Effector memory CD8-positive, alpha-beta T cell (primary cell): ENCODE results near the gene PAX5.
"Not testable (repeated sequence)": the region's sequence is repeated elsewhere in the genome, so short reads cannot be mapped to it uniquely, and the experiment has no call there.

Experiments used
- ATAC-seq: fragments of 150-1000 bp; cut with Tn5 transposase; replicated peaks from 2 replicates; pipeline ENCODE4 v1.10.0; 2021; ENCODE audit warnings: mild to moderate bottlenecking, moderate library complexity
- DNase-seq, 3 experiments: peaks; one replicate each; pipeline ENCODE4 v3.0.0; 2021
- H3K27ac Mint-ChIP-seq, 2 donors: one replicate each; pipeline ENCODE4 v1.8.0; 2022; ENCODE audit warnings: mild to moderate bottlenecking in 2 of 2, mixed read lengths in 2 of 2, moderate library complexity in 2 of 2
- H3K27me3 Mint-ChIP-seq, 2 donors: one replicate each; pipeline ENCODE4 v1.8.0; 2022; ENCODE audit warnings: mixed read lengths in 2 of 2
- H3K36me3 Mint-ChIP-seq: one replicate; pipeline ENCODE4 v1.8.0; 2022; ENCODE audit warnings: mild to moderate bottlenecking, moderate library complexity, mixed read lengths; ENCODE audit not compliant: insufficient read depth
- H3K4me1 Mint-ChIP-seq, 2 donors: one replicate each; pipeline ENCODE4 v1.8.0; 2022; ENCODE audit warnings: low read depth in 2 of 2, mixed read lengths in 2 of 2
- H3K4me3 Mint-ChIP-seq, 2 donors: one replicate each; pipeline ENCODE4 v1.8.0; 2022; ENCODE audit warnings: mild to moderate bottlenecking in 2 of 2, mixed read lengths in 2 of 2, moderate library complexity in 2 of 2
- H3K9me3 Mint-ChIP-seq, 2 donors: one replicate each; pipeline ENCODE4 v1.8.0; 2022; ENCODE audit warnings: mixed read lengths in 2 of 2

PAX5 gene

GRCh38 chr9:36878986-36879982 is 154.8 kb downstream of the PAX5 start:
- H3K27ac Mint-ChIP-seq = no peak overlapping the region
- peaks cover 24 to 60% of the 10 kb centered on the region in 2 donors for H3K27me3 Mint-ChIP-seq
- no peak for ATAC-seq
- no peak for DNase-seq
- H3K36me3 Mint-ChIP-seq = no peaks in the 10 kb centered on the region
- H3K4me1 Mint-ChIP-seq = peaks cover 0 to 2% of the 10 kb centered on the region in 2 donors
- no peak overlapping the region for H3K4me3 Mint-ChIP-seq
- H3K9me3 Mint-ChIP-seq = no peaks in the 10 kb centered on the region

GRCh38 chr9:36877239-36877638 is 156.8 kb downstream of the PAX5 start:
- DNase-seq (no peak), ATAC-seq (no peak)
- Mint-ChIP-seq H3K36me3 (peaks cover 4% of the 10 kb centered on the region), H3K27me3 (peaks cover 17 to 53% of the 10 kb centered on the region in 2 donors), H3K9me3 (no peaks in the 10 kb centered on the region), H3K4me1 (peaks cover 0 to 5% of the 10 kb centered on the region in 2 donors), H3K4me3 (no peak overlapping the region), H3K27ac (no peak overlapping the region)

GRCh38 chr9:36876056-36876455 is 158.0 kb downstream of the PAX5 start:
- ATAC-seq (no peak), DNase-seq (no peak)
- H3K27ac Mint-ChIP-seq = peak overlapping the region in 1 of 2 donors; percentile 56
- no peaks in the 10 kb centered on the region for H3K9me3 Mint-ChIP-seq
- H3K4me1 Mint-ChIP-seq = peaks cover 0 to 5% of the 10 kb centered on the region in 2 donors
- peaks cover 4% of the 10 kb centered on the region for H3K36me3 Mint-ChIP-seq
- peaks cover 17 to 48% of the 10 kb centered on the region in 2 donors for H3K27me3 Mint-ChIP-seq
- H3K4me3 Mint-ChIP-seq = no peak overlapping the region

GRCh38 chr9:36874921-36875320 is 159.1 kb downstream of the PAX5 start:
- no peak for DNase-seq
- H3K4me3 Mint-ChIP-seq = no peak overlapping the region
- H3K4me1 Mint-ChIP-seq = peaks cover 0 to 5% of the 10 kb centered on the region in 2 donors
- H3K27ac Mint-ChIP-seq = no peak overlapping the region
- no peak for ATAC-seq
- no peaks in the 10 kb centered on the region for H3K9me3 Mint-ChIP-seq
- peaks cover 4% of the 10 kb centered on the region for H3K36me3 Mint-ChIP-seq
- H3K27me3 Mint-ChIP-seq = peaks cover 17 to 48% of the 10 kb centered on the region in 2 donors

GRCh38 chr9:36874261-36874660 is 159.8 kb downstream of the PAX5 start:
- no peak overlapping the region for H3K27ac Mint-ChIP-seq
- peaks cover 17 to 48% of the 10 kb centered on the region in 2 donors for H3K27me3 Mint-ChIP-seq
- no peaks in the 10 kb centered on the region for H3K9me3 Mint-ChIP-seq
- H3K4me1 Mint-ChIP-seq = peaks cover 0 to 5% of the 10 kb centered on the region in 2 donors
- ATAC-seq = no peak
- DNase-seq = no peak
- H3K4me3 Mint-ChIP-seq = no peak overlapping the region
- peaks cover 8% of the 10 kb centered on the region for H3K36me3 Mint-ChIP-seq

- Mint-ChIP-seq H3K27me3 (peaks cover 16 to 50% of the 10 kb centered on the region in 2 donors), H3K4me1 (peaks cover 0 to 5% of the 10 kb centered on the region in 2 donors), H3K9me3 (no peaks in the 10 kb centered on the region), H3K4me3 (no peak overlapping the region), H3K27ac (no peak overlapping the region), H3K36me3 (peaks cover 8% of the 10 kb centered on the region)
- peak; percentile 78 for ATAC-seq
- peak; percentile 60 to 63 (median 61) for DNase-seq
These were observed 160.7 kb downstream of the PAX5 start for GRCh38 chr9:36873247-36873875.

- H3K27ac Mint-ChIP-seq = no peak overlapping the region
- ATAC-seq = no peak
These were observed 161.4 kb downstream of the PAX5 start for GRCh38 chr9:36872641-36873040.

GRCh38 chr9:36871606-36872005 is 162.5 kb downstream of the PAX5 start:
- peaks cover 12 to 52% of the 10 kb centered on the region in 2 donors for H3K27me3 Mint-ChIP-seq
- no peak for ATAC-seq
- H3K36me3 Mint-ChIP-seq = peaks cover 8% of the 10 kb centered on the region
- no peaks in the 10 kb centered on the region for H3K9me3 Mint-ChIP-seq
- no peak overlapping the region for H3K27ac Mint-ChIP-seq
- peaks cover 0 to 5% of the 10 kb centered on the region in 2 donors for H3K4me1 Mint-ChIP-seq
- H3K4me3 Mint-ChIP-seq = no peak overlapping the region
- DNase-seq = no peak

More at GRCh38 chr9:36872641-36873040, 161.4 kb downstream of the PAX5 start:
- Mint-ChIP-seq H3K9me3 (no peaks in the 10 kb centered on the region), H3K4me1 (peaks cover 0 to 5% of the 10 kb centered on the region in 2 donors), H3K4me3 (no peak overlapping the region), H3K36me3 (peaks cover 8% of the 10 kb centered on the region), H3K27me3 (peaks cover 16 to 50% of the 10 kb centered on the region in 2 donors)
- no peak for DNase-seq

- Mint-ChIP-seq H3K36me3 (peaks cover 8% of the 10 kb centered on the region), H3K9me3 (no peaks in the 10 kb centered on the region)
These were observed 163.1 kb downstream of the PAX5 start for GRCh38 chr9:36870960-36871359.

GRCh38 chr9:36869605-36870004 is 164.5 kb downstream of the PAX5 start:
- not testable (repeated sequence) for H3K36me3 Mint-ChIP-seq, H3K9me3 Mint-ChIP-seq, H3K4me3 Mint-ChIP-seq, ATAC-seq, DNase-seq, H3K4me1 Mint-ChIP-seq
- Mint-ChIP-seq H3K27me3 (peaks cover 16 to 53% of the 10 kb centered on the region in 2 donors), H3K27ac (peak overlapping the region in 1 of 2 donors; percentile 45)

More at GRCh38 chr9:36870960-36871359, 163.1 kb downstream of the PAX5 start:
- no peak overlapping the region for H3K27ac Mint-ChIP-seq
- ATAC-seq (no peak), DNase-seq (no peak)
- H3K4me3 Mint-ChIP-seq = no peak overlapping the region
- H3K27me3 Mint-ChIP-seq = peaks cover 12 to 53% of the 10 kb centered on the region in 2 donors
- H3K4me1 Mint-ChIP-seq = peaks cover 0 to 3% of the 10 kb centered on the region in 2 donors

- H3K36me3 Mint-ChIP-seq = peaks cover 8% of the 10 kb centered on the region
- peaks cover 0 to 3% of the 10 kb centered on the region in 2 donors for H3K4me1 Mint-ChIP-seq
- DNase-seq (no peak), ATAC-seq (no peak)
- no peak overlapping the region for H3K27ac Mint-ChIP-seq
- no peaks in the 10 kb centered on the region for H3K9me3 Mint-ChIP-seq
- peaks cover 16 to 50% of the 10 kb centered on the region in 2 donors for H3K27me3 Mint-ChIP-seq
- no peak overlapping the region for H3K4me3 Mint-ChIP-seq
These were observed 165.3 kb downstream of the PAX5 start for GRCh38 chr9:36868586-36869282.

- Mint-ChIP-seq H3K9me3 (no peaks in the 10 kb centered on the region), H3K36me3 (peaks cover 4% of the 10 kb centered on the region), H3K4me1 (no peaks in the 10 kb centered on the region), H3K27me3 (peaks cover 16 to 44% of the 10 kb centered on the region in 2 donors), H3K4me3 (no peak overlapping the region), H3K27ac (no peak overlapping the region)
- ATAC-seq (no peak), DNase-seq (no peak)
These were observed 166.2 kb downstream of the PAX5 start for GRCh38 chr9:36867672-36868471.
